Naive B cell (primary cell): ENCODE results near the gene MAGEL2. TPM values are rescaled to one million over a fixed set of nuclear protein-coding genes. Genes with fewer than 3 reads are reported as not detected.
"Not testable (repeated sequence)": the region's sequence is repeated elsewhere in the genome, so short reads cannot be mapped to it uniquely, and the experiment has no call there.

ENCODE experiments used
- ATAC-seq, 2 donors: fragments of 150-1000 bp; cut with Tn5 transposase; 2 replicates each; pipeline ENCODE4 v1.10.0; 2021; ENCODE audit warnings: low read depth in 2 of 2, mild to moderate bottlenecking in 2 of 2, moderate library complexity in 2 of 2
- DNase-seq: peaks from one replicate; pipeline ENCODE4 v3.0.0; 2022
- H3K27ac Mint-ChIP-seq, 6 donors: one replicate each; pipeline ENCODE4 v1.8.0; 2020 to 2022; ENCODE audit warnings: mild to moderate bottlenecking in 6 of 6, mixed read lengths in 6 of 6, moderate library complexity in 5 of 6, inconsistent platforms in 2 of 6
- H3K27me3 Mint-ChIP-seq, 3 donors: one replicate each; pipeline ENCODE4 v1.8.0; 2021 to 2022; ENCODE audit warnings: mixed read lengths in 3 of 3, mild to moderate bottlenecking in 1 of 3
- H3K36me3 Mint-ChIP-seq, 2 donors: one replicate each; pipeline ENCODE4 v1.8.0; 2020 to 2022; ENCODE audit warnings: mixed read lengths in 2 of 2, inconsistent platforms in 1 of 2, mild to moderate bottlenecking in 1 of 2
- H3K4me1 Mint-ChIP-seq, 3 donors: one replicate each; pipeline ENCODE4 v1.8.0; 2020 to 2022; ENCODE audit warnings: mixed read lengths in 3 of 3, inconsistent platforms in 1 of 3, mild to moderate bottlenecking in 1 of 3, moderate library complexity in 1 of 3
- H3K4me3 Mint-ChIP-seq, 8 donors: one replicate each; pipeline ENCODE4 v1.8.0; 2020 to 2022; ENCODE audit warnings: mild to moderate bottlenecking in 8 of 8, mixed read lengths in 8 of 8, moderate library complexity in 8 of 8, inconsistent platforms in 2 of 8
- H3K9me3 Mint-ChIP-seq, 7 donors: one replicate each; pipeline ENCODE4 v1.8.0; 2020 to 2022; ENCODE audit warnings: mixed read lengths in 7 of 7, mild to moderate bottlenecking in 5 of 7, inconsistent platforms in 2 of 7, moderate library complexity in 1 of 7
- polyA plus RNA-seq, 6 donors: library from polyadenylated mRNA; unstranded; fragments of 300-500 nt; fragmentation: Illumina TruSeq; gene quantifications; one replicate each; pipeline ENCODE4 v1.2.3, GENCODE V29; 2021; ENCODE audit warnings: low read depth in 6 of 6

The MAGEL2 gene
- polyA plus RNA-seq, 6 donors from 2014 or later, result not detected

DNA sequence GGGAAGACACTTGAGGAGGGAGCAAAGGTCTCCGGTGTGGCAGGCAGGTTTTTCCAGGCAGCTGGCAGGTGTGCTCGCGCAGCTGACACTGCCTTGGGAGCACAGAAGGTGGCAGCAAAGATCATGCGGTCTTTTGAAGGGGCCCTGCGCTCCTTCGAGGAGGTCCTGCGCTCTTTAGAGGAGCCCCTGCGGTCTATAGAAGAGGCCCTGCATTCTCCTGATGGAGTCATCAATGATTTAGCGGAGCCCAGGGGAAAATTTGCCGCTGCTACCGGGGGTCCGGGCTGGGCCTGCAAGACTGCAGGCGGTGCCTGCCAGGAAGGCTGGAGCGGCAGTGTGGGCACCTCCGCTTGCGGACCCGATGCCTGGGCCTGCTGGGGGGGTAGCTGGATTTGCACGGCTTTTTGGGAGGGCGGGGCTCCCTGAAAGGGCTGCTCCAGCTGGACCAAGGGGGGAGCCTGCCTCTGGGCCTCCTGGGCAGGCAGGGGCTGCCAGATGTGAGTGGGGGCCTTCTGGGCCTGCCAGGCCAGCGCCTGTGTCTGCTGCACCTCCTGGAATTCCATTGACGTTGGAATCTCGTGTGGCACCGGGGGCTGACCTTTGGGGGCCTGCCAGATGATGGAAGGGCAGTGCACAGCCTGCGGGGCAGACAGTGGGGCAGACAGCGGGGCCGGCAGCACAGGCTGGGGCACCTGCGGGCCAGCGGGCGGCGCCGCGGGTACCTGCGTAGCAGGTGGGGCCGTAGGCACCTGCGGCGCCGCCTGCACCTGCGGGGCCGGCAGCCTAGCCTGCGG, 2.1 kb downstream of the MAGEL2 start:
- Mint-ChIP-seq H3K4me3 (peak overlapping the region in 1 of 8 donors; percentile 30), H3K4me1 (no peaks in the 10 kb centered on the region), H3K27ac (no peak overlapping the region), H3K27me3 (peaks cover 10 to 24% (median 13%) of the 10 kb centered on the region in 3 donors), H3K9me3 (no peaks in the 10 kb centered on the region), H3K36me3 (no peaks in the 10 kb centered on the region)
- no peak for ATAC-seq
- DNase-seq, result no peak

DNA sequence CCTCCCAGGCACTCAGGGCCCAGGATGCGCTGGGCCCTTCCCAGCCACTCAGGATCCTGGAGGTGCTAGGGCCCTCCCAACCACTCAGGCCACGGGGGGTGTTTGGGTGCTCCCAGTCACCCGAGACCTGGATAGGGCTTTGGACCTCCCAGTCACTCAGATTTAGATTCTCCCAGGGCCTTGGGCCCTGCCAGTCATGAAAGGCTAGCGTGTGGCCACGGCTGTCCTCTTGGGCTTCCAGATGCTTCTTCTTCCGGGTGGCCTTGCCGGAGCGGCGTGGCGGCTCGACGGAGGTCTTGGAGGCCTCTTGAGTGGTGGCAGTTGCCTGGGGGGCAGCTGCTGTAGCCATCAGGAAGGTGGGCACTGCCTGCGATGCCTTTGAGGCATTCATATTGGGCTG, 2.8 kb downstream of the MAGEL2 start:
- no peak for ATAC-seq
- Mint-ChIP-seq H3K27me3 (peaks cover 10 to 24% (median 13%) of the 10 kb centered on the region in 3 donors), H3K9me3 (no peaks in the 10 kb centered on the region), H3K36me3 (no peaks in the 10 kb centered on the region), H3K4me3 (peak overlapping the region in 1 of 8 donors; percentile 15), H3K4me1 (no peaks in the 10 kb centered on the region), H3K27ac (no peak overlapping the region)
- no peak for DNase-seq

DNA sequence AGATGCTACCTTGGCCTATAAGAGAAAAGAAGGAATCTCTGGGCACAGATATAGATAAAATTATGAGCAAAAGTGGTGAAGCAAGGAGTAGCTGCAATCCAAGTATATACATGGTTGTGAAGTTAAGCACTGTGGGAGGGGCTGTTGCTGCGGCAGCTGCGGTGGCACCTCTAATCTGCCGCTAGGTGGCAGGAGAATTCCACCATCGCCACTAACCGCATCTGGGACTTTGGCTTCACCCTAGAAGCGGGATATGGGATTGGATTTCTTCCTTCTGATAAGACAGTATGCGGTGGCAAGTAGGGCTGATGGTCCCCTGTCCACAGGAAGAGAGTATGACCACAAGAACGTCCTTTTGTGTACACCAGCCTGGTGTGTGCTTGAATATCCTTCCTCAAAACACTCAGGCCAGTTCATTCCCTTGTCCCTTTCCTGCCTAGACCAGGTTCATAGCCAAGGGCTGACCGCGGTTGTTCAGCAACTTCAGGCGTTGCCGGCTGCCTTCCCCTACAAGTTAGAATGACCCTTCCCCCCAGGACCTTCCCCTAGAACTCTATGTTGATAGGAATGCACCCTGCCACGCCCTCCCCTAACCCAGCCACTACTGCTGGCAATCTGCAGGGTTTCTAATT, 5.1 kb downstream of the MAGEL2 start:
- H3K4me1 Mint-ChIP-seq, result no peaks in the 10 kb centered on the region
- ATAC-seq (no peak), DNase-seq (peak; percentile 19)
- H3K27ac Mint-ChIP-seq, result no peak overlapping the region
- no peaks in the 10 kb centered on the region for H3K36me3 Mint-ChIP-seq
- no peak overlapping the region for H3K4me3 Mint-ChIP-seq
- H3K9me3 Mint-ChIP-seq, result no peaks in the 10 kb centered on the region
- H3K27me3 Mint-ChIP-seq, result peaks cover 0 to 11% (median 5%) of the 10 kb centered on the region in 3 donors

DNA sequence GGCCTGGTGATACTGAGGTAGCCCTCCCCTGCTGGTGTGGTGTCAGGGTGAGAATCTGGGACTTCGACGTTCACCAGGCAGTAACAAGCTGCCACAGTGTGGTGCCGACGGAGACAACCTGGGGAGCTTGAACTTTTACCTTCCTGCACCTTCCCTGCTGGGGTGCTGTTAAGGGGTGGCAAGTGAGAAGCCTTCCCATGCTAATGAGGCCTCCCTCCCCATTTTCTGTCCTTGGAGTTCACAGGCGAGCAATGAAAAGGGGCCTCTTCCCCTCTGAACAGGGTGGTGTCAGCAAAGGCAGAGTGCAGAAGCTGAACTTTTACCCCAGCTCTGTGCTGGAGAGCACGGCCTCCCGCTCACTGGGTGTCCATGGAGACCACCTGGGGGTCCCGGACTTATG, 13.5 kb downstream of the MAGEL2 start:
- H3K9me3 Mint-ChIP-seq, result no peaks in the 10 kb centered on the region
- peaks cover 0 to under 1% (median 0%) of the 10 kb centered on the region in 3 donors for H3K27me3 Mint-ChIP-seq
- no peak overlapping the region for H3K4me3 Mint-ChIP-seq
- DNase-seq (no peak), ATAC-seq (no peak)
- no peak overlapping the region for H3K27ac Mint-ChIP-seq
- no peaks in the 10 kb centered on the region for H3K4me1 Mint-ChIP-seq
- H3K36me3 Mint-ChIP-seq, result no peaks in the 10 kb centered on the region

DNA sequence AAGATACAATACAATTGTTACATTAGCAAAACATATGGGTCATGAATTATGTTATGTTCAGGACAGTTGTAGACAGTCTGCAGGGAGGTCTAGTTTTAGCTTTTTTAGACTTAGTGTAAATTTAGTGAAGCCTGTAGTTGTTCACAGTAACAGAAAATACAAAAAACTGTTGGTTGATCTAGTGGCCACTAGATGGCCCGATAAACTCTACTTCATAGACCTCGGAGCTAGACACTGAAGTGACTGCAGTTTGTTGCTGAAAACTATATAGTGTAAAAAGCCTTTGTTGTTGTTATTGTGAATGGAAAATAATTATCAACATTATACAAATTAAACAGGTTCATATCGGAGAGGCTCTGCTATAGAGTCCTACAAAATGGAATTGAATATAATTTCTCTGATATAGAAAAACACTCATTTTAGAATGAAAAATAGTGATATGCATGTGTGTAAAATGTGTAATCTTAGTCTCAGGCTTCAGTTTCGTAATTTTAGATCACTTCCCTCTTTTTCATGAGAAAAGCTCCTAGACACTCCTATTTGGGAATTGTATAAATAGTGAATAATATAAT, 18.3 kb downstream of the MAGEL2 start:
- H3K4me1 Mint-ChIP-seq, result no peaks in the 10 kb centered on the region
- no peaks in the 10 kb centered on the region for H3K9me3 Mint-ChIP-seq
- no peak overlapping the region for H3K4me3 Mint-ChIP-seq
- no peaks in the 10 kb centered on the region for H3K36me3 Mint-ChIP-seq
- H3K27ac Mint-ChIP-seq, result no peak overlapping the region
- peaks cover 8 to 17% (median 16%) of the 10 kb centered on the region in 3 donors for H3K27me3 Mint-ChIP-seq
- no peak for ATAC-seq
- DNase-seq, result no peak

DNA sequence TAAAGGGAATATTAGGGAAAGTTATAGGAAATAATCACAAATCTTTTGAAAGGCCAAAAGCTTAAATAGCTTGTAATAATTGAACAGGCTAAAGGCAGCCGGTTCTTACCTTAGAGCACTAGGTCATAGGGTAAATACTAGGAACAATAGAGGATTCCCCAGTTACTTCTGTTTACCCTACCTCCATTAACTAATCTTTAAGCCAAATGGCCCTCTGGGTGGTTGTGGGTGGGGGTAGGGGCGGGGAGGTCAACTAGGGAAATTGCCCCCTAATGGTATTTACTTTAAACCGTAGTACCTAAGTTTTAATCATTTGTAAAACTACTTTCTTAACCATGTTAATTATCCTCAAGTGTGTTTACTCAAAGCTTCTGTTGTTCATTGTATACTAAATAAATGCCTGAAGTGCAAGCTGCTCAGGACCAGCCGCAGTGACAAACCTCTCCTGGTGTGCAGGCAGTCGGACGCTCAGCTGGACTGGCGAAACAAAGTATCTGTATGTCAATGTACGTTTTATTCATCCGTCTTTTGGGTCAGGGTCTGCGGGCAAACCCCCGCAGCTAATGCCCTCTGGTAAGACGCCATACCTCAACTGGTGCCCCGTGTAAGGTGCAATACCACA, 18.9 kb downstream of the MAGEL2 start:
- ATAC-seq (no peak), DNase-seq (no peak)
- Mint-ChIP-seq H3K4me3 (no peak overlapping the region), H3K27me3 (peaks cover 8 to 17% (median 16%) of the 10 kb centered on the region in 3 donors), H3K36me3 (no peaks in the 10 kb centered on the region), H3K27ac (no peak overlapping the region), H3K9me3 (peaks cover 0 to 2% (median 0%) of the 10 kb centered on the region in 7 donors), H3K4me1 (no peaks in the 10 kb centered on the region)

DNA sequence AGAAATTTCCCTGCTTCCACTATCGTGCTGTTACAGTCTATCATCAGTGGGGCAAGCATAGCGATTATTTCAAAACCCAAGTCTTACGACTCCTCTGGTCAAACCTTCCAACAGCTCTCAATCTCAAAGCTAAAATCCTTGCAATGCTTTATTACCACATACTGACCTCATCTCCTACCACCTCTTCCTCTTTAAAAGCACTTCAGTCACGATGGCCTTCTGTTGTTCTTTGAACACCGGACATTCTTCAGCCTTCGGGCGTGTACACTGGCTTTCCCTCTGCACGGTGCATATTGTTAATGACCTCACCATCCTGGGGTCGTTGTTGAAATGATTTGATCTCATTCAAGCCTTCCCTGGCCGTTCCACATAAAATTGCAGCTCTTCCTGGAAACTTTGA, 31.1 kb downstream of the MAGEL2 start:
- H3K4me1 Mint-ChIP-seq, result no peaks in the 10 kb centered on the region
- no peak for ATAC-seq
- no peak overlapping the region for H3K4me3 Mint-ChIP-seq

DNA sequence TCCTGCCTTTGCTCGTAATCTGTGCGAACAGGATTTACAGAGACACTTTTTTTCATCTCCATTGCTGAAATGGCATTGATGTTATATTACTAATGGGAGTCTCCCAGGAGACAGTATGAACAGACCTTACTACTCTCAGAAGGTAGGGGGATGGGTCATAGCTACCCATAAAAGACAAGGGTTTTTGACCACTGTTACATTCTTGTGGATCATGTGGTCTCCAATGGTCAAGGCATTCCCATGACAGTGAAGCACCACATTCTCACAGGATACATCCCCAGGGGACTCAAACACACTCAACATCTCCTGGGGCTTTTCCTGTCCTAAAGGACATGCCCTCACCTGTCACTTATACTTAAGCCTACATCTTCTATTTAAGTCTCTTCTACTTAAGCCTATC, 41.4 kb downstream of the MAGEL2 start:
- ATAC-seq (no peak), DNase-seq (no peak)
- Mint-ChIP-seq H3K4me3 (no peak overlapping the region), H3K4me1 (no peaks in the 10 kb centered on the region), H3K27me3 (no peaks in the 10 kb centered on the region), H3K9me3 (peaks cover 0 to 10% (median 2%) of the 10 kb centered on the region in 7 donors), H3K27ac (no peak overlapping the region), H3K36me3 (no peaks in the 10 kb centered on the region)

More for the DNA sequence above, 31.1 kb downstream of the MAGEL2 start:
- no peaks in the 10 kb centered on the region for H3K27me3 Mint-ChIP-seq
- no peak for DNase-seq
- H3K9me3 Mint-ChIP-seq, result peaks cover 4 to 16% (median 8%) of the 10 kb centered on the region in 7 donors
- H3K36me3 Mint-ChIP-seq, result no peaks in the 10 kb centered on the region
- no peak overlapping the region for H3K27ac Mint-ChIP-seq

DNA sequence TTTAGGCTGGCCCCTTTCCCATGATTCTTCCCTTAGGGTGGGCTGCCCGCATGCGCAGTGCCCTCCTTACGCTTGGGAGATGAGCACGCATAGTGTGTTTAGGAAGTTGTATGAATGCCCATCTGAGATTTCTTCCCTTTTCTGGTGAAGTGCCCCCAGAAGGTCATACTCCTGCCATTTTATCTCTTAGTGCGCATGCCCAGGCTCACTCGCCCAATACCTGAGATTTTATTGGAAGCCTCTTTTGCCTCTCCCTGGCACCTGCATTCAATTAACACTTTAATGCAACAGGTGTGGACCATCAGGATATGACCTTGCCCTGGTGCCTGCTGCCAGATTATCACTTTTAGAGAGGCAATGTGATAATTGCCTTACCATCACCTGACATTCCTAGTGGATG, 45.5 kb downstream of the MAGEL2 start:
- Mint-ChIP-seq H3K9me3 (peaks cover 0 to 8% (median 0%) of the 10 kb centered on the region in 7 donors), H3K4me1 (no peaks in the 10 kb centered on the region), H3K27me3 (no peaks in the 10 kb centered on the region), H3K27ac (no peak overlapping the region), H3K4me3 (no peak overlapping the region), H3K36me3 (no peaks in the 10 kb centered on the region)
- ATAC-seq (no peak), DNase-seq (no peak)

DNA sequence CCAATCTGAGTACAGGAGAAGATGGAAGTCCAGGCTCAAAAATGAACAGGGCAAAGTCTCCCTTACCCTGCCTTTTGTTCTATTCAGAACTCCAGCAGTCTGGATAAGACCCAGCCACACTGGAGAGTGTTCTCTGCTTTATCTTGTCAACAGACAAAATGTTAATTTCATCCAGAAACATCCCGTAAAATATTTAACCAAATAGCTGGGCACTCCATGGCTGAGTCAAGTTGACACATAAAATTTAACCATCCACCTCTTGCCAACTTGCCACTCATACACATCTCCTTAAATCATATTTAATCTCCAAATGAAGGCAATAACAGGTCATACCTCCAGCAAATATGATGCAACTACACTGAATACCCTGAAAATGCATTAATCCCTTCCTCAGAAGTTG, 48.6 kb downstream of the MAGEL2 start:
- DNase-seq, result no peak
- Mint-ChIP-seq H3K36me3 (no peaks in the 10 kb centered on the region), H3K4me3 (no peak overlapping the region), H3K9me3 (peaks cover 0 to 6% (median 0%) of the 10 kb centered on the region in 7 donors), H3K27me3 (peaks cover 0 to 2% (median 0%) of the 10 kb centered on the region in 3 donors), H3K27ac (no peak overlapping the region), H3K4me1 (no peaks in the 10 kb centered on the region)
- no peak for ATAC-seq

DNA sequence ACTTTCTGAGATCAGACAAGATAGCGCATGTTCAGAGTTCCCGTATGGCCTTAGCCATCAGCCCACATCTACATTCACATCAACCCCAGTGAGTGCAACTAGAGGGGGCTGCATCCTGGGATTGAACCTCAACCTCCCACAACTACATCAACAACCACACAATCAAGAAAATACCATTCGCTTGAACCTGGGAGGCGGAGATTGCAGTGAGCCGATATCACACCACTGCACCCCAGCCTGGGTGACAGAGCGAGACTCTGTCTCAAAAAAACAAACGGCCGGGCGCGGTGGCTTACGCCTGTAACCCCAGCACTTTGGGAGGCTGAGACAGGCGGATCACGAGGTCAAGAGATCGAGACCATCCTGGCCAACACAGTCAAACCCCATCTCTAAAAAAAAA, 50.4 kb downstream of the MAGEL2 start:
- H3K36me3 Mint-ChIP-seq, H3K4me1 Mint-ChIP-seq, H3K4me3 Mint-ChIP-seq, ATAC-seq, H3K27me3 Mint-ChIP-seq, H3K27ac Mint-ChIP-seq, H3K9me3 Mint-ChIP-seq, DNase-seq: not testable (repeated sequence)

DNA sequence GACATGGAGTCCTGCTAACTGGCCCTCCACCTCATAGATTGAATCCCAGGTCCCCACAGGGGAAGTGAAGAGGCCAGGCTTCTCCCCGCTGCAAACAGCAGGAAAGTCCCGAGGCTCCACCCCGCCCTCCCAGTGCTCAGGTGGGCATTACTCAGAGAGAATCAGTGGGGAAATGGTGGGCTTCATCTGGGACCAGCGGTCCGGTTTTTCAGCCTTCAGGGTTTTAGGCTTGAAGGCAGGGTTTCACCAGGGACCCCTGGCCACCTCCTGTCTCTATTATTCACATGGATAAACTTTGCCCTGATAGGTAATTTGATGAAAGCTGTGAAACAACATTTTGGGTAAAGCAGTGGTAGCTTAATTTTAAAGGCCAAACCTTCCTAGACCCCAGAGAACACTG, 50.9 kb downstream of the MAGEL2 start:
- H3K36me3 Mint-ChIP-seq, result no peaks in the 10 kb centered on the region
- no peak overlapping the region for H3K27ac Mint-ChIP-seq
- no peak overlapping the region for H3K4me3 Mint-ChIP-seq
- DNase-seq (no peak), ATAC-seq (no peak)
- H3K4me1 Mint-ChIP-seq, result no peaks in the 10 kb centered on the region
- H3K9me3 Mint-ChIP-seq, result peaks cover 0 to 3% (median 0%) of the 10 kb centered on the region in 7 donors
- H3K27me3 Mint-ChIP-seq, result peaks cover 0 to 4% (median 0%) of the 10 kb centered on the region in 3 donors

DNA sequence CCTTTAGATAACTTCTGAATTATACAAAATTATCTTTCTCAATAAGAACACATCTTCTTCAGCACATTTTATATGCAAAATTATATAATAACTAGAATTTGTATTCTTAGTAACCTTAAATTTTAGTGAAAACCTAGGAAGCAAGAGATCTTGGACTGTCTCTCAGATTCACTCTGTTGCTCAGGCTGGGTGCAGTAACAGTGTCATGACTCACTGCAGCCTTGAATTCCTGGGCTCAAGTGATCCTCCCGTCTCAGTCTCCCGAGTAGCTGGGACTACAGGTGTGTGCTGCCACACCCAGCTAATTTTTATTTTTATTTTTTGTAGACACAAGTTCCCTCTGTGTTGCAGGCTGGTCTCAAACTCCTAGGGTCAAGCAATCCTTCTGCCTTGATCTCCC, 52.3 kb downstream of the MAGEL2 start:
- H3K4me1 Mint-ChIP-seq, result no peaks in the 10 kb centered on the region
- no peak overlapping the region for H3K4me3 Mint-ChIP-seq
- H3K9me3 Mint-ChIP-seq, result peaks cover 0 to 1% (median 0%) of the 10 kb centered on the region in 7 donors
- H3K36me3 Mint-ChIP-seq, result no peaks in the 10 kb centered on the region
- ATAC-seq, result no peak
- no peak overlapping the region for H3K27ac Mint-ChIP-seq
- no peak for DNase-seq
- peaks cover 4 to 5% (median 4%) of the 10 kb centered on the region in 3 donors for H3K27me3 Mint-ChIP-seq
